NCI-H1092 (cell line): Measurements from ENCODE around the gene ANKRD36B.
"Not testable (repeated sequence)": the region's sequence is repeated elsewhere in the genome, so short reads cannot be mapped to it uniquely, and the experiment has no call there.

Source experiments
- DNase-seq: peaks from one replicate; lab custom pipeline; 2025; lab: John Stamatoyannopoulos, UW

The ANKRD36B gene

GRCh38 chr2:97549058-97549457, 40.6 kb downstream of the ANKRD36B start:
- not testable (repeated sequence) for DNase-seq

GRCh38 chr2:97548536-97548935, 41.1 kb downstream of the ANKRD36B start:
- DNase-seq = not testable (repeated sequence)

GRCh38 chr2:97546711-97547110, 43.0 kb downstream of the ANKRD36B start:
- DNase-seq = no peak

GRCh38 chr2:97544911-97545310, 44.8 kb downstream of the ANKRD36B start:
- DNase-seq = not testable (repeated sequence)

GRCh38 chr2:97525904-97526303, 63.8 kb downstream of the ANKRD36B start:
- not testable (repeated sequence) for DNase-seq

GRCh38 chr2:97523816-97524215, 65.9 kb downstream of the ANKRD36B start:
- DNase-seq = not testable (repeated sequence)

- not testable (repeated sequence) for DNase-seq
These were observed 66.6 kb downstream of the ANKRD36B start for GRCh38 chr2:97522916-97523555.

GRCh38 chr2:97495651-97496050, 94.0 kb downstream of the ANKRD36B start:
- DNase-seq = not testable (repeated sequence)

GRCh38 chr2:97490141-97490540, 99.5 kb downstream of the ANKRD36B start:
- not testable (repeated sequence) for DNase-seq
